CD4-positive, alpha-beta T cell (primary cell): Measurements from ENCODE around the gene DHCR7. TPM values are rescaled to one million over a fixed set of nuclear protein-coding genes. Genes with fewer than 3 reads are reported as not detected.

Source experiments
- ATAC-seq: fragments of 200-7000 bp; cut with Tn5 transposase; one replicate; pipeline ENCODE4 v1.10.0; 2022; ENCODE audit warnings: mild to moderate bottlenecking; ENCODE audit not compliant: poor library complexity
- CTCF ChIA-PET: fragments of 350-600 bp; sonication (Branson Sonifier 250); formaldehyde crosslinking; loops from one replicate; lab custom pipeline; 2021; ENCODE audit warnings: antibody characterized with exemption, inconsistent platforms; lab: Charles Lee
- POLR2A ChIA-PET: fragments of 350-600 bp; sonication (Branson Sonifier 250); formaldehyde crosslinking; loops from one replicate; lab custom pipeline; 2021; ENCODE audit warnings: antibody characterized with exemption, inconsistent platforms; lab: Charles Lee
- DNase-seq, 14 experiments: peaks; one replicate each; pipeline ENCODE4 v3.0.0-alpha.2; 2013 to 2020; ENCODE audit warnings: mixed read lengths in 2 of 14
- H3K27ac ChIP-seq, 2 donors: one replicate each; pipeline versions ENCODE4 v1.5.1 to v1.7.0; 2013; ENCODE audit warnings: low read length in 2 of 2, low read depth in 1 of 2, mild to moderate bottlenecking in 1 of 2
- H3K27me3 ChIP-seq, 2 experiments: 1 replicate in 1 of 2; 2 replicates in 1 of 2; pipeline versions ENCODE4 v1.6.1 to v1.7.0; 2013; ENCODE audit warnings: low read length in 2 of 2, control low read depth in 1 of 2, mild to moderate bottlenecking in 1 of 2, moderate library complexity in 1 of 2; ENCODE audit not compliant: insufficient read depth in 2 of 2, control insufficient read depth in 1 of 2
- H3K36me3 ChIP-seq: one replicate; pipeline ENCODE4 v1.6.1; 2013; ENCODE audit warnings: low read length, control low read depth; ENCODE audit not compliant: insufficient read depth
- H3K4me1 ChIP-seq: one replicate; pipeline ENCODE4 v1.6.1; 2013; ENCODE audit warnings: low read length, control low read depth; ENCODE audit not compliant: insufficient read depth
- H3K4me3 ChIP-seq: one replicate; pipeline ENCODE4 v1.5.1; 2013; ENCODE audit warnings: mild to moderate bottlenecking, low read length, moderate library complexity
- H3K9me3 ChIP-seq, 2 experiments: 1 replicate in 1 of 2; 2 replicates in 1 of 2; pipeline versions ENCODE4 v1.6.1 to v1.7.0; 2013; ENCODE audit warnings: low read length in 2 of 2, mild to moderate bottlenecking in 2 of 2, control low read depth in 1 of 2, moderate library complexity in 1 of 2; ENCODE audit not compliant: control insufficient read depth in 1 of 2, insufficient read depth in 1 of 2
- H3K27ac Mint-ChIP-seq: one replicate; pipeline ENCODE4 v1.8.0; 2020; ENCODE audit warnings: mixed read lengths
- H3K27me3 Mint-ChIP-seq: one replicate; pipeline ENCODE4 v1.8.0; 2021; ENCODE audit warnings: mixed read lengths
- H3K36me3 Mint-ChIP-seq: one replicate; pipeline ENCODE4 v1.8.0; 2021; ENCODE audit warnings: low read depth, mixed read lengths
- H3K4me1 Mint-ChIP-seq: one replicate; pipeline ENCODE4 v1.8.0; 2021; ENCODE audit warnings: low read depth, mixed read lengths
- H3K4me3 Mint-ChIP-seq: one replicate; pipeline ENCODE4 v1.8.0; 2020; ENCODE audit warnings: mild to moderate bottlenecking, mixed read lengths
- H3K9me3 Mint-ChIP-seq: one replicate; pipeline ENCODE4 v1.8.0; 2020; ENCODE audit warnings: mixed read lengths
- intact Hi-C, 2 experiments: fragments of 100-400 bp; cut with DNase I in 1 of 2; cut with micrococcal nuclease in 1 of 2; formaldehyde crosslinking; loops; one replicate each; pipeline versions ENCODE4 v1.15.1 to v1.9.0; 2023 to 2025; cut with DNase I, micrococcal nuclease
- total RNA-seq, 174 experiments: library from RNA in 2 of 174; stranded (reverse) in 2 of 174; gene quantifications; one replicate each; pipeline ENCODE4 v1.2.3 and lab custom pipeline; 2021 to 2026
- TF ChIP-seq, protein P1 (sequence below): fragments of 200-600 bp; IDR thresholded peaks from one replicate; pipeline ENCODE4 v1.8.0; 2022; ENCODE audit warnings: antibody characterized with exemption, mild to moderate bottlenecking

The DHCR7 gene
- total RNA-seq, 2 experiments from 2014 or later = 30.2 to 30.6 TPM

DNA sequence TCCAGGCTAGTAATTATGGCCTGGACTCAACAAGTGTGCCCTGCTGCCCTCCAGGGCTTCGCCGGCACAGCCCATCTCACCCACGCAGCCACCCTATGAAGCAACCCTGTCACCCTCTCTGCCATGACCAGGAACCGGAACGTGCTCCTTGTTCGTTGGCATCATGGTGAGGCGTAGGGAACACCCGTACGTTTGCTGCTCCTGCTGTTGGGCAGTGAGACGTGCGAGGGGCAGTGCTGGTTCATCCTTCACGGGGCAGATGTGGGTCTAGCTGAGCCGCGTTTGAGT lies 25.5 kb upstream of the DHCR7 start:
- peaks cover 71% of the 10 kb centered on the region for H3K36me3 ChIP-seq

DNA sequence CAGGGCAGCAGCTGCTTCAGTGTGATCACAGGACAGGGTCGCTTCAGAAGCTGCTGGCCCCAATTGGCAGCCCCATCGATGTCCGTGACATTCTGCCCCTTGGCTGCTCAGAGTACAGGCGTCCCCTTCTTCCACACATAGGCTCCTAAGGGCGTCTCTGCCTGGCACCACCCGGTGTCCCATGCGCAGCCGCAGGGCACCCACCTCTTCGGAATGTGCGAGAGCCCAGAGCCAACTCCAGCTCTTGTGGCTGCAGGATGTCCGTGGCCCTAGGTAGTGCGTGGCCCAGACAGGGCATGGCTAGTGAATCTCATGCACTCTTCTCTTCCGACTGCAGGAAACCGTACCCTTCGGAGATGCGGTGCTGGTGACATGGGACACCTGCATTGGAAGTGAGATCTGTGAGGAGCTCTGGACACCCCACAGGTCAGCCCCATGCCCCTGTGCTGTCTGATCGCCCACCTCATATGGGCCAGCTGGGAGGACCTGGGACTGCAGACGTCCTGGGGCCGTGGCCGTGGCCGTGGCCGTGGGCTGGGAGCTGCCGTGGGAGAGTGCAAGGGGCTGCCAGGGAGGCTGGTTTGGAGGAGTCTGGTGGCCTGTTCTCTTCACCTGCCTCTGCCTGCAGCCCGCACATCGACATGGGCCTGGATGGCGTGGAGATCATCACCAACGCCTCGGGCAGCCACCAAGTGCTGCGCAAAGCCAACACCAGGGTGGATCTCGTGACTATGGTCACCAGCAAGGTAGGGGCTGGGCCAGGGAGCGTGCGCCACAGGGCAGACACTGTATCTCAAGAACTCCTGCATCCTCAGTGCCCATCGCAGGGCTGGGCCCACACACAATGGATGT lies 25.0 kb upstream of the DHCR7 start:
- H3K4me1 ChIP-seq = no peaks in the 10 kb centered on the region
- Mint-ChIP-seq H3K9me3 (no peaks in the 10 kb centered on the region), H3K4me1 (no peaks in the 10 kb centered on the region), H3K36me3 (peaks cover 80% of the 10 kb centered on the region), H3K27ac (no peak overlapping the region), H3K27me3 (no peaks in the 10 kb centered on the region), H3K4me3 (no peak overlapping the region)
- H3K36me3 ChIP-seq = peaks cover 66% of the 10 kb centered on the region
- no peak for DNase-seq
- H3K27ac ChIP-seq = no peak overlapping the region
- H3K4me3 ChIP-seq = no peak overlapping the region
- intact Hi-C loops = no loop called here
- POLR2A ChIA-PET = interaction anchor here (1.2 kb wide), 1 partner anchor 21 kb away, joined by 4 read pairs; the partner anchor contains the start of gene NADSYN1
- H3K27me3 ChIP-seq = no peaks in the 10 kb centered on the region
- TF ChIP-seq, protein P1, sequence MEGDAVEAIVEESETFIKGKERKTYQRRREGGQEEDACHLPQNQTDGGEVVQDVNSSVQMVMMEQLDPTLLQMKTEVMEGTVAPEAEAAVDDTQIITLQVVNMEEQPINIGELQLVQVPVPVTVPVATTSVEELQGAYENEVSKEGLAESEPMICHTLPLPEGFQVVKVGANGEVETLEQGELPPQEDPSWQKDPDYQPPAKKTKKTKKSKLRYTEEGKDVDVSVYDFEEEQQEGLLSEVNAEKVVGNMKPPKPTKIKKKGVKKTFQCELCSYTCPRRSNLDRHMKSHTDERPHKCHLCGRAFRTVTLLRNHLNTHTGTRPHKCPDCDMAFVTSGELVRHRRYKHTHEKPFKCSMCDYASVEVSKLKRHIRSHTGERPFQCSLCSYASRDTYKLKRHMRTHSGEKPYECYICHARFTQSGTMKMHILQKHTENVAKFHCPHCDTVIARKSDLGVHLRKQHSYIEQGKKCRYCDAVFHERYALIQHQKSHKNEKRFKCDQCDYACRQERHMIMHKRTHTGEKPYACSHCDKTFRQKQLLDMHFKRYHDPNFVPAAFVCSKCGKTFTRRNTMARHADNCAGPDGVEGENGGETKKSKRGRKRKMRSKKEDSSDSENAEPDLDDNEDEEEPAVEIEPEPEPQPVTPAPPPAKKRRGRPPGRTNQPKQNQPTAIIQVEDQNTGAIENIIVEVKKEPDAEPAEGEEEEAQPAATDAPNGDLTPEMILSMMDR = no peak
- H3K9me3 ChIP-seq = no peaks in the 10 kb centered on the region
- ATAC-seq = no peak
- CTCF ChIA-PET = no interaction called here

More for the DNA sequence above, 25.5 kb upstream of the DHCR7 start:
- Histone ChIP-seq H3K27ac (no peak overlapping the region), H3K27me3 (no peaks in the 10 kb centered on the region), H3K4me1 (no peaks in the 10 kb centered on the region), H3K9me3 (no peaks in the 10 kb centered on the region), H3K4me3 (no peak overlapping the region)
- TF ChIP-seq, protein P1 = no peak
- CTCF ChIA-PET = no interaction called here
- H3K27ac Mint-ChIP-seq = no peak overlapping the region
- ATAC-seq (no peak), DNase-seq (no peak)
- H3K36me3 Mint-ChIP-seq = peaks cover 80% of the 10 kb centered on the region
- no peaks in the 10 kb centered on the region for H3K4me1 Mint-ChIP-seq
- POLR2A ChIA-PET = interaction anchor here (1.2 kb wide), 1 partner anchor 21 kb away, joined by 4 read pairs; the partner anchor contains the start of gene NADSYN1
- no peaks in the 10 kb centered on the region for H3K27me3 Mint-ChIP-seq
- H3K4me3 Mint-ChIP-seq = no peak overlapping the region
- intact Hi-C loops = no loop called here
- no peaks in the 10 kb centered on the region for H3K9me3 Mint-ChIP-seq

DNA sequence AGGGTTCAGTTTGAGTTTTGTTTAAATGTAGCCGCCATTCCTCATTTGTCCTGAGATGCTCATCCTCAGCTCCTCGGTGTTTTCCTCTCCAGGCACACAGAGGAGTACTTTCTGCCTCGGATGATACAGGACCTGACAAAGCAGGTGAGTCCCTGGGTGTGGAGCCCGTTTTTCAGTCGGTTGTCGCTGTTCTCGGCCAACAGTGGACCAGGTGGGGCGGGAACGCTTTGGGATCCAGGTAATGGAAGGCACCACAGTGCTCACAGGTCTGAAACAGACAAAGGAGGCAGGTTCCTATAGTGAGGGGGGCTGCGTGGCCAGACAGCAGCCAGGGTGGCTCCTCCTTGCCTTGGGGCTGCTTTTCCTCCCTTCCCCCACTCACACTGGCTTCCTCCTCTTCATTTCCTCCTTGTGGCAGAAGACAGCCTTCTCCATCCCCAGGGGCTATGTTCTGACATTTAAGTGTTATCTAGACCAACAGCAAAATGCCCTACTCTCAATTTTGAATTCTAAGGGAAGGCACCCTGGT lies 24.2 kb upstream of the DHCR7 start:
- H3K27me3 ChIP-seq = no peaks in the 10 kb centered on the region
- no peak overlapping the region for H3K27ac ChIP-seq
- H3K27me3 Mint-ChIP-seq = no peaks in the 10 kb centered on the region
- POLR2A ChIA-PET = no interaction called here
- no peaks in the 10 kb centered on the region for H3K9me3 ChIP-seq
- H3K9me3 Mint-ChIP-seq = no peaks in the 10 kb centered on the region
- TF ChIP-seq, protein P1 = no peak
- ATAC-seq = no peak
- CTCF ChIA-PET = no interaction called here
- intact Hi-C loops = no loop called here
- H3K27ac Mint-ChIP-seq = no peak overlapping the region
- DNase-seq = no peak
- H3K4me1 ChIP-seq = no peaks in the 10 kb centered on the region
- H3K36me3 Mint-ChIP-seq = peaks cover 82% of the 10 kb centered on the region
- no peak overlapping the region for H3K4me3 ChIP-seq
- peaks cover 59% of the 10 kb centered on the region for H3K36me3 ChIP-seq
- H3K4me1 Mint-ChIP-seq = no peaks in the 10 kb centered on the region
- H3K4me3 Mint-ChIP-seq = no peak overlapping the region
